ENCODE measurements around the gene A3GALT2. TPM values are rescaled to one million over a fixed set of nuclear protein-coding genes. Genes with fewer than 3 reads are reported as not detected.

Gene A3GALT2
- total RNA-seq, 1 donor from 2014 or later = not detected

GRCh38 chr1:33336580-33336979 is 15.7 kb upstream of the A3GALT2 start:
- Histone ChIP-seq H3F3A (ENCODE audit: low read depth) (peaks cover 51% of the 10 kb centered on the region), H3K4me1 (peaks cover 72% of the 10 kb centered on the region), H3K4me2 (peak overlapping the region; percentile 66), H3K27me3 (no peaks in the 10 kb centered on the region), H3K27ac (no peak overlapping the region), H3K4me3 (no peak overlapping the region), H3K9me3 (ENCODE audit: low read depth) (no peaks in the 10 kb centered on the region), H3K36me3 (no peaks in the 10 kb centered on the region), H4K20me1 (ENCODE audit: low read depth) (peaks cover 92% of the 10 kb centered on the region), H3K79me2 (ENCODE audit: low read depth) (peaks cover 92% of the 10 kb centered on the region), H3K9ac (no peak overlapping the region), H2AFZ (replicated peaks) (no peak overlapping the region)
- Mint-ChIP-seq H3K4me3 (no peak overlapping the region), H3K27ac (peak overlapping the region; percentile 85), H3K27me3 (ENCODE audit: insufficient read depth, low read depth) (peaks cover 5% of the 10 kb centered on the region), H3K36me3 (peaks cover 43% of the 10 kb centered on the region), H3K4me1 (peaks cover 80% of the 10 kb centered on the region), H3K9me3 (no peaks in the 10 kb centered on the region)
- TF ChIP-seq EZH2phosphoT487 (IDR thresholded peaks at IDR 0.05) (no peak), EZH2 (IDR thresholded peaks at IDR 0.05) (no peak)
- TF ChIP-seq, protein P1, sequence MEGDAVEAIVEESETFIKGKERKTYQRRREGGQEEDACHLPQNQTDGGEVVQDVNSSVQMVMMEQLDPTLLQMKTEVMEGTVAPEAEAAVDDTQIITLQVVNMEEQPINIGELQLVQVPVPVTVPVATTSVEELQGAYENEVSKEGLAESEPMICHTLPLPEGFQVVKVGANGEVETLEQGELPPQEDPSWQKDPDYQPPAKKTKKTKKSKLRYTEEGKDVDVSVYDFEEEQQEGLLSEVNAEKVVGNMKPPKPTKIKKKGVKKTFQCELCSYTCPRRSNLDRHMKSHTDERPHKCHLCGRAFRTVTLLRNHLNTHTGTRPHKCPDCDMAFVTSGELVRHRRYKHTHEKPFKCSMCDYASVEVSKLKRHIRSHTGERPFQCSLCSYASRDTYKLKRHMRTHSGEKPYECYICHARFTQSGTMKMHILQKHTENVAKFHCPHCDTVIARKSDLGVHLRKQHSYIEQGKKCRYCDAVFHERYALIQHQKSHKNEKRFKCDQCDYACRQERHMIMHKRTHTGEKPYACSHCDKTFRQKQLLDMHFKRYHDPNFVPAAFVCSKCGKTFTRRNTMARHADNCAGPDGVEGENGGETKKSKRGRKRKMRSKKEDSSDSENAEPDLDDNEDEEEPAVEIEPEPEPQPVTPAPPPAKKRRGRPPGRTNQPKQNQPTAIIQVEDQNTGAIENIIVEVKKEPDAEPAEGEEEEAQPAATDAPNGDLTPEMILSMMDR (IDR thresholded peaks at IDR 0.05) = no peak
- DNase-seq (ENCODE audit: low spot score) = no peak

- H3K36me3 Mint-ChIP-seq = peaks cover 41% of the 10 kb centered on the region
- peaks cover 79% of the 10 kb centered on the region for H3K79me2 ChIP-seq (ENCODE audit: low read depth)
- H3K4me1 ChIP-seq = peaks cover 56% of the 10 kb centered on the region
- no peaks in the 10 kb centered on the region for H3K36me3 ChIP-seq
- H3K27me3 ChIP-seq = no peaks in the 10 kb centered on the region
- no peak overlapping the region for H3K4me3 ChIP-seq
- no peaks in the 10 kb centered on the region for H3K9me3 Mint-ChIP-seq
- TF ChIP-seq, protein P1 (IDR thresholded peaks at IDR 0.05) = no peak
- TF ChIP-seq EZH2 (IDR thresholded peaks at IDR 0.05) (no peak), EZH2phosphoT487 (IDR thresholded peaks at IDR 0.05) (no peak)
- peaks cover 64% of the 10 kb centered on the region for H3K4me1 Mint-ChIP-seq
- H3K9ac ChIP-seq = no peak overlapping the region
- no peaks in the 10 kb centered on the region for H3K9me3 ChIP-seq (ENCODE audit: low read depth)
- peaks cover 91% of the 10 kb centered on the region for H4K20me1 ChIP-seq (ENCODE audit: low read depth)
- H3K4me2 ChIP-seq = no peak overlapping the region
- DNase-seq (ENCODE audit: low spot score) = no peak
- no peak overlapping the region for H3K27ac ChIP-seq
- peak overlapping the region; percentile 31 for H3K27ac Mint-ChIP-seq
- no peak overlapping the region for H2AFZ ChIP-seq (replicated peaks)
- H3K27me3 Mint-ChIP-seq (ENCODE audit: insufficient read depth, low read depth) = peaks cover 5% of the 10 kb centered on the region
- no peak overlapping the region for H3K4me3 Mint-ChIP-seq
- peaks cover 36% of the 10 kb centered on the region for H3F3A ChIP-seq (ENCODE audit: low read depth)
Observed at GRCh38 chr1:33335020-33335419, 14.1 kb upstream of the A3GALT2 start.

DNA sequence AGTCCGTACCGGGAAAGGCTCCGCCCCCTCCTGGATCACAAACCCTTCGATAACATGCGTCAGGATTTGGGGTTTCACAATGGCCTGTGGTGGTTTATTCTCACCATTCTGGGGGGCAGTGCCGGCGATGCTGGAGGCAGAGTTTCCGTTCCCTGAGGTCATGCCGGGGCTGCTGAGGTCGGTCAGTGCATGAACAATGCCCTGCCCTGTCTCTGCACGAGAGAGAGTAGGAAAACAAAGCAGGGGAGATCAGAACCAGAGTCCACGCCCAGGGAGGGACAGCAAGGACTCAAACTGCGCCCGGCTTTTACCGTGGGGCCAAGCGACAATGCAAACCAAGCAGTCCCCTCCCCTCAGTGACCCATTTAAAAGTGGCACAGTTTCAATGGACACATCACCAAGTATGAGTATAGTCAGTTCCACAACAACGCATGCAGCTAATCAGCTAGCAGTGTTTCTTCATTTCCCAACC is 13.2 kb upstream of the A3GALT2 start:
- H4K20me1 ChIP-seq (ENCODE audit: low read depth) = peaks cover 85% of the 10 kb centered on the region
- H3K27ac ChIP-seq = no peak overlapping the region
- no peak overlapping the region for H3K9ac ChIP-seq
- H3K27me3 ChIP-seq = no peaks in the 10 kb centered on the region
- no peaks in the 10 kb centered on the region for H3K9me3 ChIP-seq (ENCODE audit: low read depth)
- H3K4me3 ChIP-seq = no peak overlapping the region
- H2AFZ ChIP-seq (replicated peaks) = no peak overlapping the region
- peaks cover 27% of the 10 kb centered on the region for H3F3A ChIP-seq (ENCODE audit: low read depth)
- Mint-ChIP-seq H3K27ac (peak overlapping the region; percentile 85), H3K27me3 (ENCODE audit: insufficient read depth, low read depth) (peaks cover 5% of the 10 kb centered on the region), H3K4me3 (no peak overlapping the region), H3K9me3 (no peaks in the 10 kb centered on the region), H3K4me1 (peaks cover 55% of the 10 kb centered on the region), H3K36me3 (peaks cover 50% of the 10 kb centered on the region)
- peaks cover 70% of the 10 kb centered on the region for H3K79me2 ChIP-seq (ENCODE audit: low read depth)
- no peaks in the 10 kb centered on the region for H3K36me3 ChIP-seq
- DNase-seq (ENCODE audit: low spot score) = peak; percentile 34
- TF ChIP-seq EZH2phosphoT487 (IDR thresholded peaks at IDR 0.05) (no peak), EZH2 (IDR thresholded peaks at IDR 0.05) (no peak)
- TF ChIP-seq, protein P1 (IDR thresholded peaks at IDR 0.05) = no peak
- peak overlapping the region; percentile 12 for H3K4me2 ChIP-seq
- H3K4me1 ChIP-seq = peaks cover 47% of the 10 kb centered on the region
